ENCODE data around the gene CALHM5. TPM values are rescaled to one million over a fixed set of nuclear protein-coding genes. Genes with fewer than 3 reads are reported as not detected.

Gene CALHM5
- total RNA-seq, 1 donor from 2014 or later: 2.2 TPM

- no peaks in the 10 kb centered on the region for H3K36me3 ChIP-seq
- TF ChIP-seq POLR2A (IDR thresholded peaks at IDR 0.05) (no peak), POLR2AphosphoS5 (IDR thresholded peaks at IDR 0.05; ENCODE audit: insufficient read depth in 1 of 2, low read depth in 1 of 2) (no peak)
- TF ChIP-seq, protein P1, sequence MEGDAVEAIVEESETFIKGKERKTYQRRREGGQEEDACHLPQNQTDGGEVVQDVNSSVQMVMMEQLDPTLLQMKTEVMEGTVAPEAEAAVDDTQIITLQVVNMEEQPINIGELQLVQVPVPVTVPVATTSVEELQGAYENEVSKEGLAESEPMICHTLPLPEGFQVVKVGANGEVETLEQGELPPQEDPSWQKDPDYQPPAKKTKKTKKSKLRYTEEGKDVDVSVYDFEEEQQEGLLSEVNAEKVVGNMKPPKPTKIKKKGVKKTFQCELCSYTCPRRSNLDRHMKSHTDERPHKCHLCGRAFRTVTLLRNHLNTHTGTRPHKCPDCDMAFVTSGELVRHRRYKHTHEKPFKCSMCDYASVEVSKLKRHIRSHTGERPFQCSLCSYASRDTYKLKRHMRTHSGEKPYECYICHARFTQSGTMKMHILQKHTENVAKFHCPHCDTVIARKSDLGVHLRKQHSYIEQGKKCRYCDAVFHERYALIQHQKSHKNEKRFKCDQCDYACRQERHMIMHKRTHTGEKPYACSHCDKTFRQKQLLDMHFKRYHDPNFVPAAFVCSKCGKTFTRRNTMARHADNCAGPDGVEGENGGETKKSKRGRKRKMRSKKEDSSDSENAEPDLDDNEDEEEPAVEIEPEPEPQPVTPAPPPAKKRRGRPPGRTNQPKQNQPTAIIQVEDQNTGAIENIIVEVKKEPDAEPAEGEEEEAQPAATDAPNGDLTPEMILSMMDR (IDR thresholded peaks at IDR 0.05): no peak
- DNase-seq (ENCODE audit: extremely low spot score in 2 of 2): no peak
- H3K4me1 ChIP-seq: peaks cover 21% of the 10 kb centered on the region
- no peaks in the 10 kb centered on the region for H3K27me3 ChIP-seq
- no peaks in the 10 kb centered on the region for H3K9me3 ChIP-seq
- no peak overlapping the region for H3K4me3 ChIP-seq
- intact Hi-C loops (cut with DNase I): no loop called here
- no peak overlapping the region for H3K27ac ChIP-seq
Measured at GRCh38 chr6:116515141-116515540, 3.7 kb downstream of the CALHM5 start.

DNA sequence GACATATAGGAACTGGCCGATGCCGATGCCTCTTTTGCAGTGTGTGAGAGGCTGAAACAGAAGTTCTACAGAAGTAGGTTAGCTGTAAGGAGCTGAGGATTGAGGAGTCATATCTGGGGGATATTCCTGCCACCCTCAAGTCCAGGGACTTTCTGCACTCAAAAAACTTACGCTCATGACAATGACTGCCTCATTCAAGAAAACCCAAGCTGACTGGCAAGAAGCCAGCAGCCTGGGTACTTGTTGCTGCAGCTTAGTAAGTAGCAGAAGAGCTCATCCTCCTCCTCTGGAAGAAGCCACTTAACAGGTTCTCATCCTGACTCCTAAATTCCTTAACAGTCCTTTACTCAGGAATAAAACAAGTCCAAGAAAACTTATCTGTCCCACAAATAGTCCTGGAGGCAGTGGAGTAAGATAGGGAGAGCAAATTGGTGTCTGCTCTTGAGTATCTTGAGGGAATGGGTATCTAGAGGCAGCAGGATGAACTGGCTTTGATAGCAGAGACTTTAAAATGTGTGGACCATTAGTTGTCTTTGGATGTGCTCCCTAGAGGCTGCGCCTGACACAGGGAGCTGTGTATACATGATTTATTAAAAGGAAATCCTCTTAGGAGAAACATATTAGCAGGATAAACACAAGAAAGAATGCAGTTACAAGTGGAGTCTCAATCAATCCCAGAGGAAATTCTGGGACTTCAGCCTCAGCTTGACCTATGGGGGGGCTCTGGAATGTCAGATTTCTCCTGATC, 7.4 kb downstream of the CALHM5 start:
- H3K4me1 ChIP-seq: peaks cover 12% of the 10 kb centered on the region
- H3K36me3 ChIP-seq: no peaks in the 10 kb centered on the region
- H3K27ac ChIP-seq: no peak overlapping the region
- TF ChIP-seq POLR2AphosphoS5 (IDR thresholded peaks at IDR 0.05; ENCODE audit: insufficient read depth in 1 of 2, low read depth in 1 of 2): no peak
- TF ChIP-seq, protein P1 (IDR thresholded peaks at IDR 0.05): no peak
- TF ChIP-seq POLR2A (IDR thresholded peaks at IDR 0.05): no peak
- H3K4me3 ChIP-seq: no peak overlapping the region
- DNase-seq (ENCODE audit: extremely low spot score in 2 of 2): no peak
- no peaks in the 10 kb centered on the region for H3K9me3 ChIP-seq
- no peaks in the 10 kb centered on the region for H3K27me3 ChIP-seq
- intact Hi-C loops (cut with DNase I): no loop called here

DNA sequence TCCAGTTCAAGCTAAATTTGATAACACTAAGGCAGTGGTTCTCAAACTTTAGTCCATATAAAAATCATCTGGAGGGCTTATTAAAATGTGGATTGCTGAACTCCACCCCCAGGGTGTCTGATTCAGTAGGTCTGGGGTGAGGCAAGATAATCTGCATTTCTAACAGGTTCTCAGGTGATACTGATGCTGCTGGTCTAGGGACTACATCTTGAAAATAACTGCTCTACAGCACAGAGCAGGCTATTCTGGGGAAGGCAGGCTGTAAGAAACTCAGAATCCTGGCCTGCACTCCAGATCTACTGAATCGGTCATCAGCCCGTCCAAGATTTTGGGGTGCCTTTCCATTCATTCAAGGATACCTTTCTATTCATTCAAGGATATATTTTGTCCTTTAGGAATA, 11.5 kb downstream of the CALHM5 start:
- Histone ChIP-seq H3K9me3 (no peaks in the 10 kb centered on the region), H3K27ac (no peak overlapping the region), H3K27me3 (no peaks in the 10 kb centered on the region), H3K4me1 (no peaks in the 10 kb centered on the region), H3K36me3 (no peaks in the 10 kb centered on the region), H3K4me3 (no peak overlapping the region)
- no peak for TF ChIP-seq POLR2AphosphoS5 (IDR thresholded peaks at IDR 0.05; ENCODE audit: insufficient read depth in 1 of 2, low read depth in 1 of 2)
- TF ChIP-seq, protein P1 (IDR thresholded peaks at IDR 0.05): no peak
- TF ChIP-seq POLR2A (IDR thresholded peaks at IDR 0.05): no peak
- DNase-seq (ENCODE audit: extremely low spot score in 2 of 2): no peak
- intact Hi-C loops (cut with DNase I): no loop called here

DNA sequence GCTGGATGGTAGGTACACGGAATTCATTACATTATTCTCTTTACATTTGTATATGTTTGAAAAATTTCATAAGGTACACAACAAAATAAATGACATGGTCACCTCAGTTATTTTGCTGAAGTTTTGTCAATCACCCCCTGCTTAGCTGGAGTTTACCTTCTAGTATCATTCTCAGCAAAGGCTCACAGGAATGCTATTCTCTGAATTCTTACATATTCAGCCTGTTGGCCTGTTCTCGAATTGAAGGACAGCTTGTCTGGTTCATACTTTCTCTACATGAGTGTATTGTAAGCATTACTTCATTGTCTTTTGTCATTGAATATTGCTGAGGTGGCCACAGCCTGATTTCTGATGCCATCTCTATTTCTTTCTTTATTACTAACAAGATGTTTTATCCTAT, 12.8 kb downstream of the CALHM5 start:
- Histone ChIP-seq H3K4me1 (no peaks in the 10 kb centered on the region), H3K36me3 (no peaks in the 10 kb centered on the region), H3K9me3 (no peaks in the 10 kb centered on the region), H3K27me3 (no peaks in the 10 kb centered on the region), H3K27ac (no peak overlapping the region), H3K4me3 (no peak overlapping the region)
- DNase-seq (ENCODE audit: extremely low spot score in 2 of 2): no peak
- TF ChIP-seq POLR2AphosphoS5 (IDR thresholded peaks at IDR 0.05; ENCODE audit: insufficient read depth in 1 of 2, low read depth in 1 of 2): no peak
- TF ChIP-seq, protein P1 (IDR thresholded peaks at IDR 0.05): no peak
- TF ChIP-seq POLR2A (IDR thresholded peaks at IDR 0.05): no peak
- intact Hi-C loops (cut with DNase I): no loop called here

DNA sequence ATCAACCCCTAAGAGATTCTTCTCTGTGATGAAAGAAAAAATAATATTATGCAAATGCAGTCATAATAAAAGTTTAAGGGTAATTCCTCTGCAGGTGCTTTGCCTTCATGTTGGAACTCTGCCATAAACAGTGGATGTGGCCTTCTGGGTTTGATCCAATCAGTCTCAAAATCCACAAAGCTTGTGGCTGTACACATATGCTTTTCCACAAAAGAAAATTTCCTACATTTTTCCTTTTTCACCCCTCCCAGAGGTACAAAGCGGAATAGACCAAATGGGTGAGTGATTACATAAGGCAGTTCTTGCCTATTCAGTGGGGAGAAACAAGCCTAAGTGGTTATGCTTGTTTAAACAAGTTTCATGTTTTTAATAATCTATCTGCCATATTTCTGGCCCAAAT, 16.7 kb downstream of the CALHM5 start:
- TF ChIP-seq POLR2A (IDR thresholded peaks at IDR 0.05) (no peak), POLR2AphosphoS5 (IDR thresholded peaks at IDR 0.05; ENCODE audit: insufficient read depth in 1 of 2, low read depth in 1 of 2) (no peak)
- TF ChIP-seq, protein P1 (IDR thresholded peaks at IDR 0.05): no peak
- H3K27me3 ChIP-seq: no peaks in the 10 kb centered on the region
- no peaks in the 10 kb centered on the region for H3K4me1 ChIP-seq
- no peaks in the 10 kb centered on the region for H3K36me3 ChIP-seq
- H3K27ac ChIP-seq: no peak overlapping the region
- intact Hi-C loops (cut with DNase I): no loop called here
- H3K4me3 ChIP-seq: no peak overlapping the region
- H3K9me3 ChIP-seq: no peaks in the 10 kb centered on the region
- no peak for DNase-seq (ENCODE audit: extremely low spot score in 2 of 2)

Measured in vagina (tissue), 2 donors.